Gastrocnemius medialis (tissue), 4 donors: ENCODE data around the gene ACP5. TPM values are rescaled to one million over a fixed set of nuclear protein-coding genes. Genes with fewer than 3 reads are reported as not detected.

Source experiments
- ATAC-seq, 2 donors: fragments of 150-250 bp; one replicate each; pipeline ENCODE4 v1.9.1; 2016
- DNase-seq, 2 donors: peaks; one replicate each; pipeline ENCODE4 v3.0.0-alpha.2; 2019
- H3K27ac ChIP-seq, 4 donors: fragments of 200-600 bp; sonication (generic); 1 replicate in 1 of 4; 2 replicates in 3 of 4; pipeline ENCODE4 v1.5.1; 2016 to 2018; ENCODE audit warnings: mild to moderate bottlenecking in 2 of 4, moderate library complexity in 1 of 4
- H3K27me3 ChIP-seq, 3 donors: fragments of 200-600 bp; sonication (generic) in 2 of 3; 1 replicate in 1 of 3; 2 replicates in 2 of 3; pipeline versions ENCODE4 v1.5.1 to v1.6.0; 2016 to 2019; ENCODE audit warnings: mild to moderate bottlenecking in 1 of 3, moderate library complexity in 1 of 3
- H3K36me3 ChIP-seq, 2 donors: fragments of 200-600 bp; sonication (generic) in 1 of 2; one replicate each; pipeline ENCODE4 v1.5.1; 2017 to 2018
- H3K4me1 ChIP-seq, 2 donors: fragments of 200-600 bp; sonication (generic) in 1 of 2; one replicate each; pipeline ENCODE4 v1.5.1; 2016 to 2017; ENCODE audit warnings: mild to moderate bottlenecking in 2 of 2
- H3K4me3 ChIP-seq, 4 donors: fragments of 200-600 bp; sonication (generic) in 3 of 4; 1 replicate in 1 of 4; 2 replicates in 3 of 4; pipeline ENCODE4 v1.5.1; 2016 to 2019; ENCODE audit warnings: mild to moderate bottlenecking in 2 of 4
- H3K9me3 ChIP-seq, 3 donors: fragments of 200-600 bp; sonication (generic) in 2 of 3; 1 replicate in 1 of 3; 2 replicates in 2 of 3; pipeline ENCODE4 v1.5.1; 2016 to 2019
- POLR2A ChIP-seq, 2 donors: fragments of 450-650 bp; IDR thresholded peaks; one replicate each; pipeline ENCODE4 v1.6.1; 2017; ENCODE audit warnings: antibody characterized with exemption in 2 of 2, mild to moderate bottlenecking in 2 of 2, moderate library complexity in 2 of 2
- in situ Hi-C, 4 donors: fragments of 200-750 bp; cut with MboI; loops; one replicate each; pipeline versions ENCODE4 v1.15.0 to v1.8.0; 2017; ENCODE audit warnings: low sequenced_read_pairs in 4 of 4
- intact Hi-C: fragments of 100-400 bp; cut with DNase I; formaldehyde crosslinking; loops from one replicate; pipeline ENCODE4 v1.15.1; 2023; ENCODE audit warnings: low total_unique reads
- total RNA-seq, 4 donors: library from RNA; depleted of rRNA; stranded (reverse); fragments of >200 nt; gene quantifications; one replicate each; pipeline versions ENCODE4 v1.1.0 to v1.2.3, GENCODE V29; 2016
- TF ChIP-seq, protein P1 (sequence below), 5 experiments: fragments of 450-650 bp in 3 of 5; fragments of 200-600 bp in 2 of 5; sonication (generic) in 2 of 5; IDR thresholded peaks in 4 of 5; conservative IDR thresholded peaks in 1 of 5; 1 replicate in 4 of 5; 2 replicates in 1 of 5; pipeline ENCODE4 v1.5.1; 2016 to 2019; ENCODE audit warnings: antibody characterized with exemption in 5 of 5, mild to moderate bottlenecking in 3 of 5, moderate library complexity in 3 of 5

Gene ACP5
- total RNA-seq, 4 donors from 2014 or later: 1.3 to 5.9 (median 2.6) TPM

- Histone ChIP-seq H3K36me3 (no peaks in the 10 kb centered on the region), H3K4me3 (peak overlapping the region; percentile 45 to 60 (median 49)), H3K27me3 (peaks cover 0 to 10% (median 7%) of the 10 kb centered on the region in 3 donors), H3K9me3 (no peaks in the 10 kb centered on the region), H3K27ac (peak overlapping the region; percentile 74 to 84 (median 80)), H3K4me1 (peaks cover 0 to 3% of the 10 kb centered on the region in 2 donors)
- peak; percentile 60 to 82 for DNase-seq
- in situ Hi-C loops: no loop called here
- TF ChIP-seq, protein P1, sequence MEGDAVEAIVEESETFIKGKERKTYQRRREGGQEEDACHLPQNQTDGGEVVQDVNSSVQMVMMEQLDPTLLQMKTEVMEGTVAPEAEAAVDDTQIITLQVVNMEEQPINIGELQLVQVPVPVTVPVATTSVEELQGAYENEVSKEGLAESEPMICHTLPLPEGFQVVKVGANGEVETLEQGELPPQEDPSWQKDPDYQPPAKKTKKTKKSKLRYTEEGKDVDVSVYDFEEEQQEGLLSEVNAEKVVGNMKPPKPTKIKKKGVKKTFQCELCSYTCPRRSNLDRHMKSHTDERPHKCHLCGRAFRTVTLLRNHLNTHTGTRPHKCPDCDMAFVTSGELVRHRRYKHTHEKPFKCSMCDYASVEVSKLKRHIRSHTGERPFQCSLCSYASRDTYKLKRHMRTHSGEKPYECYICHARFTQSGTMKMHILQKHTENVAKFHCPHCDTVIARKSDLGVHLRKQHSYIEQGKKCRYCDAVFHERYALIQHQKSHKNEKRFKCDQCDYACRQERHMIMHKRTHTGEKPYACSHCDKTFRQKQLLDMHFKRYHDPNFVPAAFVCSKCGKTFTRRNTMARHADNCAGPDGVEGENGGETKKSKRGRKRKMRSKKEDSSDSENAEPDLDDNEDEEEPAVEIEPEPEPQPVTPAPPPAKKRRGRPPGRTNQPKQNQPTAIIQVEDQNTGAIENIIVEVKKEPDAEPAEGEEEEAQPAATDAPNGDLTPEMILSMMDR (IDR thresholded peaks at IDR 0.05 in 4 of 5, conservative IDR thresholded peaks at IDR 0.05 in 1 of 5): peak; percentile 75 to 91 (median 90)
- TF ChIP-seq POLR2A (IDR thresholded peaks at IDR 0.05): peak; percentile 60 to 80
- intact Hi-C loops: loop anchor here (2.0 to 5.0 kb wide), 3 partner anchors 23 to 154 kb away; partner anchors contain the start of genes ELOF1, EPOR and ZNF627
- peak; percentile 87 to 94 for ATAC-seq
These were observed 41.5 kb downstream of the ACP5 start for GRCh38 chr19:11535792-11536595.

DNA sequence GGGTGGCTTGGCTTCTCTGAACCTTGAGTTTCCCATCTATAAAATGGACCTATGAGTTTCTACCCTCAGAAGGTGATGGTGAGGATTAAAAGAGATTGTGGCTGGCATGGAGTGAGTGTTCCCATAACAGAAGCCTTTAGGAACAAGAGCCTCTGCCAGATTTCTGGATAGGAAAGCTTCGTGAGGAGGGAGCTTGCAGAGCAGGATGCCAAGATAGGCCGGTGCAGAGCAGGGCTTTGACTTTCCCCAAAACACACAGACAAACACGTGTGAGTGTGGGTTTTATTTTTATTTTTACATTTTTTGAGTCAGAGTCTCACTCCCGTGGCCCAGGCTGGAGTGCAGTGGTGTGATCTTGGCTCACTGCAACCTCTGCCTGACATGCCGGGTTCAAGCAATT is 42.5 kb downstream of the ACP5 start:
- ATAC-seq (no peak), DNase-seq (no peak)
- intact Hi-C loops: loop anchor here (5.0 kb wide), 2 partner anchors 62 to 153 kb away; partner anchors contain the start of genes EPOR and ZNF627
- H3K27me3 ChIP-seq: peaks cover 0 to 8% (median 6%) of the 10 kb centered on the region in 3 donors
- H3K4me3 ChIP-seq: no peak overlapping the region
- H3K27ac ChIP-seq: peak overlapping the region in 3 of 4 donors; percentile 74 to 84 (median 81)
- no peaks in the 10 kb centered on the region for H3K9me3 ChIP-seq
- H3K36me3 ChIP-seq: no peaks in the 10 kb centered on the region
- peaks cover 0 to 3% of the 10 kb centered on the region in 2 donors for H3K4me1 ChIP-seq
- TF ChIP-seq, protein P1 (IDR thresholded peaks at IDR 0.05 in 4 of 5, conservative IDR thresholded peaks at IDR 0.05 in 1 of 5): no peak
- no peak for TF ChIP-seq POLR2A (IDR thresholded peaks at IDR 0.05)
- in situ Hi-C loops: no loop called here

- no peak for ATAC-seq
- H3K9me3 ChIP-seq: no peaks in the 10 kb centered on the region
- peak overlapping the region in 2 of 4 donors; percentile 81 to 84 for H3K27ac ChIP-seq
- no peak for TF ChIP-seq POLR2A (IDR thresholded peaks at IDR 0.05)
- in situ Hi-C loops: no loop called here
- no peaks in the 10 kb centered on the region for H3K36me3 ChIP-seq
- intact Hi-C loops: no loop called here
- H3K27me3 ChIP-seq: peaks cover 0 to 4% (median 4%) of the 10 kb centered on the region in 3 donors
- no peak for DNase-seq
- peaks cover 0 to 3% of the 10 kb centered on the region in 2 donors for H3K4me1 ChIP-seq
- H3K4me3 ChIP-seq: no peak overlapping the region
These were observed 42.9 kb downstream of the ACP5 start for GRCh38 chr19:11534538-11534937.

- peak in 1 of 2 donors; percentile 53 for ATAC-seq
- Histone ChIP-seq H3K4me1 (peaks cover 13 to 24% of the 10 kb centered on the region in 2 donors), H3K9me3 (no peaks in the 10 kb centered on the region), H3K27me3 (no peaks in the 10 kb centered on the region), H3K4me3 (no peak overlapping the region), H3K27ac (no peak overlapping the region), H3K36me3 (no peaks in the 10 kb centered on the region)
- peak; percentile 45 to 79 for DNase-seq
- intact Hi-C loops (no loop called here), in situ Hi-C loops (no loop called here)
- no peak for TF ChIP-seq POLR2A (IDR thresholded peaks at IDR 0.05)
- TF ChIP-seq, protein P1 (IDR thresholded peaks at IDR 0.05 in 4 of 5, conservative IDR thresholded peaks at IDR 0.05 in 1 of 5): peak in 1 of 5 experiments; percentile 7
These were observed 47.0 kb downstream of the ACP5 start for GRCh38 chr19:11530432-11530831.
